Measurements from ENCODE around the gene LSMEM2.

GRCh38 chr3:50264964-50265485 lies 13.9 kb upstream of the LSMEM2 start:
- no peak for TF ChIP-seq CTCF (conservative IDR thresholded peaks at IDR 0.05; ENCODE audit: low read depth, low read length)
- no peak for TF ChIP-seq EZH2 (IDR thresholded peaks at IDR 0.05; ENCODE audit: borderline replicate concordance, low read depth, low read length, poor library complexity, severe bottlenecking)

All from A673 (cell line).